Measurements from ENCODE around the gene IRF4.
A peak's percentile ranks its signal among the peaks of the same experiment; 100 is the strongest.

IRF4 gene

DNA sequence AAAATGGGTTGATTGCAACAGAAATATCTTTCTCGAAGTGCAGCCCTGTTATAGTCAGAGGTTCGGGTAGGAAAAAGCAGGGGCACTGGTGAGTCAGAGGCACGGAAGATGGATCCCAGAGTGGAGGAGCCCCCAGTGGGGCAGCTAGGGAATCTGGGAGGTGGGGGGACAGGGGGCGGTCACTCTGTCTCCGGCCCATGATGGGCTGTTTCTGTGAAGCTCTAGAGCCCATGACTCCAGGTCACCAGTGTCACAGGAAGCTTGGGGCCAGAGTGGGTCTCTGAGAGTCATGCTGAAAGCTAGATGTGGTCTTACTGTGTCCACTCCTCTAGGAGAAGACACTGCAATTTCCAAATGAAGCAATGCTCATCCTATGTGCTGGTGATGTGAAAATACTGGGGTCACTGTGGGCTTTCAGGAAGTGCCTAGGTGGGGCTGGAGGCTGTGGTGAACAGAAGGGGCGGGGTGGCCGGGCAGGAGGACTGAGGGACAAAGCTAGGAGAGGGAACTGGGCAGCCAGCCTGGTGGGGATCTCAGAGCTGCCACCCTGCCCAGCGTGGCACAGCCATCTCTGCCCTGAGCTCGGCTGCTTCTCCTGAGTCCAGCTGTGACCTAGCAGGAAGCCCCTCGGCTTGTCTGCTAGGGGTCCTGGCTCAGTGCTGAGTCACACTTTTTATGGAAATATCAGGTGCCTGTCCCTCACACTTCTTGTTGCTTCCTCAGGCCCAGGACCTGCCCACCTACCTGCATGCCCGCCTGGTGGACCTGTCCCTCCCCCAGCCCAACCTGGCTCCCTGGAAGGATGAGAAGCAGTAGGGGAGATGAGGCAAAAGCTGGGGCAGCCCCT, 54.2 kb downstream of the IRF4 start:
- no peak for DNase-seq

DNA sequence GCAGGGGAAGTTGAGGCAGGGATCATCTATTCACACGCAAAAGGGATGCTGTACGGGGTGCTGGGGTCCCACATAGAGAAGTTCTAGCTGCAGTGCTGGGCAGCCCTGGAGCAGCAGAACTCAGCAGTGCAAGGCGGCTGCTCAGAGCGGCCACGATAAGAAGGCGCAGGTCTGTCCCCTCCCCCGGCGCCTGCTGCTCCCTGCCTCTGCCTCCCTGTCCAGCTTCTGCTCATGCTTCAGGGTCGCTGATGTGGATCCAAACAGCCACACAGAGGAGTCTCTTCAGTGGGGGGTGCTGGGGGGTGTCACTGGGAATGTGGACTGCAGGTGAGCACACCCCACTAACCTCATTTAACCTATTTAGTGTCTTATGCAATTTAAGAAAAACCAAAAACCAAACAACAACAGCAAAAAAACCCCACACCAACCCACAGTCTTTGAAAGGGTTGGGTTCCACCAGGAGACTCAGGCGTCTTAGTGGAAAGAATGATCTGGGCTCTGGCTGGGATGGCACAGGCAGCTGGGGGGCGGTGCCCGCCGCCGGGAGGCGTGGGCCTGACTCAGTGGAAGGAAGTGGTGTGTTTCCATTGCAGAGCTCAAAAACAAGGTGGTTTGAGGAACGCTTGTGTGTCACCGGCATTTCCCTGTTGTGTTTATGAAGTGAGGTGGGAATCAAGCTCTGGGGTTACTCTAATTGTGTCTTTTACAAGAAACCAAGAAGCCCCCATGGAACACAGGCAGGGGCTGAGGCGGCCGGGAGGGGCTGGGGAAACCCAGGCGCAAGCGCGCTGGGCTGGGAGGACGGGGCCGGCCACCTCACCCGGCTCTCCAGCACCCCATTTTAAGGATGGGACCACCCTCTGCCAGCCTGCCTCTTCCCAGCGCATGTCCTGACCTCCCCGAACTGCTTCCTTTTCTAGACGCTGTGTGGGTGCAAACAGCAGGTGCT, 55.1 kb downstream of the IRF4 start:
- DNase-seq, result no peak

DNA sequence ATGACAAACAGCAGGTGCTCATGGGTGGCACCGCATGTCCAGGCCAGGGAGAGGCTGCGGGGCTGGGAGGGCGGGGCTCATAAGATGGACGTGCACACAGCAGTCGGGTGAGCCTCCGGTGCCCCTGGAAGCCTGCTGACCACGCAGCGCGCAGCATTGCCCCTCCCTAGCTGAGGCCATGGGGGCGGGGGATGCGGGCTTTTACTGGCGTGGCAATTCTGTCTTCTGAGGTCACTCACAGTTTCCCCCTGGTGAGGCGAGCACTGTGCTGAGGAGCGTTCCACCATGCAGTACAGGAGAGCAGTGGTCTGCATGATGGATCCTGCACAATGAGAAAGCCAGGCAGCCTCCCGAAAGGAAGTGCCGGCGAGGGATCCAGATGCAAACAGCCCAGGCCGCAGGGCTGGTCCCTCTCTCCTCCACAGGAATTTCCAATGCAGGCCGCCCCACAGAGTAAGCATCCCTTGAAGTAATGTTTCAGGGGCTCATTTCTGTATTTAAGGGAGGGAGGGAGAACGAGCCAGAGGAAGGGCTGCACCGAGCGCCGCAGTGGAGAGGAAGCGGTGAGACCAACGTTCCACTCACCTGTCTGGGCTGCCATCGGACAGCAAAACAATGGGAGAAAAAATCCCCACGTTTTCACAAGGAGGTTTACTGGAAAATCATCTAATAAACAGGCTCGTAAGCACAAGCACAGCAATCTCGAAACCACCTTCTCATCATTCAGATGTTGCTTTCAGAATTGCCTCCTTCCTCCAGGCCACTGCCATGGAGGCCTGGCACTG, 56.0 kb downstream of the IRF4 start:
- peak; percentile 22 for DNase-seq

DNA sequence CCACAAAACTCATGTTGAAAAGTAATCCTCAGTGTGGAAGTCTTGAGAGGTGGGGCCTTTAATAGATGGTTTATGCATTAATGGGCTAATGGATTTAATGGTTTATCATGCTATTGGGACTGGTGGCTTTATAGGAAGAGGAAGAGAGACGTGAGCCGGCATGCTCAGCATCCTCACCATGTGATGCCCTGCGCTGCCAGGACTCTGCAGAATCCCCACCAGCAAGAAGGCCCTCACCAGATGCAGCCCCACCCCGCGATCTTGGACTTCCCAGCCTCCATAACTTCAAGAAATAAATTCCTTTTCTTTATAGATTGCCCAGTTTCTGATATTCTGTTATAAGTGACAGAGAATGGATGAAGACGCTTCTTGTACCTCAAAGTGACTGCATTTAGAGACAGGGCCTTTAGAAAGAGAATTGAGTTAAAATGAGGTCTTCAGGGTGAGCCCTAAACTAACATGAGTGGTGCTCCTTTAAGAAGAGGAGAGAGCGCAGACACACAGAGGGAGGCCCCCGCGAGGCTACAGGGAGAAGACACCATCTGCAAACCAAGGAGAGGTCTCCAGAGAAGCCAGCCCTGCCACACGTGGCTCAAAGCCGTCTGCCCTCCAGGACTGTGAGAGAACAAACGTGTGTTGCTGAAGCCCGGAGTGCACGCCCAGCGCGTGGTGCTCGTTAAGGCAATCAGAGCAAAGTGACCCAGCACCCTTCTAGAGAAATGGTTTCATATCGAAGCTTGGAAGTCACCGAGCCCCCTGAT, 56.9 kb downstream of the IRF4 start:
- DNase-seq, result peak; percentile 31

DNA sequence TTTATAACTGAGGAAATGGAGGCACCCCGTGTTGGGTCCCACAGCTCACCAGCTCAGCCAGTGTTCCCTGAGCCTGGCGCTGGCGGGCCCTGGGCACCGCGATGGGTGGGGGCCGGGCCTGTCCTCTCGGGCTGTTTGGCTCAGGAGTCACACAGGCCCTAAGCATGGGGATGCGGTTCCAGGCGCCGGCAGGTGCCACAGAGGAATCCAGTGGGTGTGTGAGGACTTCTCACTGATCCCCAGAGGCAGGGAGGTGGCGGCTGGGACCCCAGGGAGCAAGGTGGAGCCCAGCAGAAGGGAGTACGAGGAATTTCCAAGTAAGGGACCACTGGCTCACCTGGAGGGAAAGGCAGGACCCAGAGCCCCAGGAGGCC, 57.5 kb downstream of the IRF4 start:
- DNase-seq, result peak; percentile 2

DNA sequence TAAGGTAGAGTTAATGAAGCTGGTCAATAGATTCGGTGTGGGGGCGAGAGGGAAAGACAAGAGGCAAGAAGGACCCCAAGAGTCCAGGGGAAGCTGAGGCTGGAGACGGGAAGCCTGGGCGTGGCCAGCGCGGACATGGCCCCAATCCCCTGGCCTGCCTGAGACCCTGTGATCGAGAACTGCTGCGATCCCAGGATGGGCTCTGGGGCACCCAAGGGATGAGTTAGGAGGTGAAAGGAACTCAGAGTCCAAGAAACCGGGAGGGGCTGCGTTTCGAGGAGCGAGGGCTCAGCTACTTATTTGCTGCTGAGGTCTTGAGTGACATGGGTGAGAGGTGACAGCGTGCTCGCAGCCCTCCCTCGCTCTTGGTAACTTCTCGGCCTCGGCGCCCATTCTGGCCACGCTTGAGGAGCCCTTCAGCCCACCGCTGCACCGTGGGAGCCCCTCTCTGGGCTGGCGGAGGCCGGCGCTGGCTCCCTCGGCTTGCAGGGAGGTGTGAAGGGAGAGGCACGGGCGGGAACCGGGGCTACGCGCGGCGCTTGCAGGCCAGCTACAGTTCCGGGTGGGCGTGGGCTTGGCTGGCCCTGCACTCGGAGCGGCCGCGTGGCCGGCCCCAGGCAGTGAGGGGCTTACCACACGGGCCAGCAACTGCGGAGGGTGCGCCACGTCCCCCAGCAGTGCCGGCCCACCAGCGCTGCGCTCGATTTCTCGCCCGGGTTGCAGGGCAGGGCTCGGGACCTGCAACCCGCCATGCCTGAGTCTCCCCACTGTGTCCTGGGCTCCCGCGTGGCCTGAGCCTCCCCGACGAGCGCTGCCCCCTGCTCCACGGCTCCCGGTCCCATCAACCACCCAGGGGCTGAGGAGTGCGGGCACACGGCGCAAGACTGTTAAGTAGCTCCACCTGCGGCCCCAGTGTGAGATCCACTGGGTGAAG, 58.2 kb downstream of the IRF4 start:
- DNase-seq, result peak; percentile 22

DNA sequence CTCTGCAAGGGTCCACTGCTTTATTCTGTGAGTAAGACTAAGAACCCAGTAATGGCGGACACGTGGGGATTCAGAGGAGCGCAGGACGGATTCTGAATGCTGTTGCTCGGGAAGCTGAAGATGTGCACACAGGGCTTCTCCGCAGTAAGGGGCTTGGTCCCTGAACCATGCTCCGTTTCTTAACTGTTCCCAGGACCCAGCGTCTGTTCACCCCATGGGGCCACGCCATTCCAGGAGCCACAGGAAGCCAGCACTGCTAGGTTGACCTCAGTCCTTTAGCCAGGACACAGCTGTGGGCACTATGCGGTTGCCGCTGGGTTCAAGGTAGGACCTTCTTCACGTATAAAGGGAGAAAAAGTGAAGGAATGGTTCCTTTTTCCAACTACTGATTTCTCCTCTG, 59.8 kb downstream of the IRF4 start:
- DNase-seq, result no peak

DNA sequence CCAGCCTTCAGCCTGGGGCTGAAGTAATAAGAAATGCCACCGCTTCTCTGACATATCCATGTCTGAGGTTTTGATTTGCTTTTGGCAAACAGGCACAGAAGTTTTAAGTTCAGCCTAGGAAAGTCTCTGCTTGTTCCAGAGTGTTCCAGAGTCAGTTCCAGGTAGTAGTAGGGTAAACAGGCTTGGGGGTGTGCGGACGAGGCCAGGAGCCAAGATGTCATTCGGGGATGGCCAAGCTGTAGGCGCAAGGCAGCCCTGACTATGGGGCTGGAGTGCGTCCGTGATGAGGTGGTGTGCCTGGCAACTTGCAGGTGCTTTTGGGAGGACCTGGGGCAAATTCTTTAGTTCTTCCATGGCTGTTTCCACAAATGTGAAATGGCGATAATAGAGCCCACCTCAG, 60.3 kb downstream of the IRF4 start:
- no peak for DNase-seq

DNA sequence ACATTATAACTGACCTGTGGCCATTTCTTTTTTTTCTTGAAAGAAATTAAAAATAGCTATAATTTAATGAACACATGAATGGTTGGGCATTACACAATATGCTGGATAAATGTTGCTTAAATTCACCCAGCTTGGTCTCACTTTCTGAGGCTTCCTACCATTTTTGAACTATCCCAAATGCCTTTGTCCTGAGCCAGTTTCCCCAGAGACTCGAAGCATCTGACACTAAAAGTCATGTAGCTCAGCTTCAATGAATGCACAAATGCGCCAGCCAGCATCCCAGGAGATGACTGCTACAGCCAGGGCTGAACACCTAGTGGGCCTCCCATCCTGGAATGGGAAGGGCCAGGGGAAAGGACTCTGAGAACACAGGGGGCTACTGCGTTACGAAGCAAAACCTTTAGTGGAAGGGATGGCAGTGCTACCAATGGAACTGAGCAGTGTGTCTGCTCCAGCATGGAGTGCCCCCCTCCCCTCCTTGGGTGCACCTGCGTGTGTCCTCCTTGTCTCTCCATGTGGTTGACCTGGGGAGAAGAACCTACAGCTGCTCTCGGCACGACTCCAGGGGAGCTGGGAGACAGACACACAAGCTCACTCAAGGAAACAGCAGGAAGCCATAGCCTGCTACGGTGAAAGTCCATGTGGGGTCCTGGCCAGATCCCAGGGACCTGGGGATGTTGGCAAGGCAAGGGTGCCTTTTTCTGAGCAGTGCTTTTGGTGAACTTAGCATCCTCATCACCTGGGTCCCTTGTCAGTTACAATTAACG, 60.9 kb downstream of the IRF4 start:
- no peak for DNase-seq

DNA sequence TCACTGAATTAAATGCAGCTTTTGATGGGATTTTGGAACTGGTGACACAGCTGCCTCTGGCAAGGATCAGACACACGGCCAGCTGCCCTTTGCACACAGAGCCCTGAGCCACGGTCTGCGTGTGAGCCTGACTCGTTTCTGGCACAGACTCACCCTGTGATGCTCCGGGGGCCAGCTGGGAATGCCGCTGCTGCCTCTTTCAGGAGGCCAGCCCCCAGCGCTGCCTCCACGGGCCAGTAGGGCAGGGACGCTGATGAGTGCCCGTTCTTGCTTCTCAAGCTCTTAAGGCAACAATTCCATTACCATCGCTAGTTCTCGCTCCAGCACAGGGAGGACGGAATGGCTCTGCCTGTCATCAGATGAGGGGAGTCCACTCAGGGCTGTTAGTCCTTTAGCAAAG, 61.6 kb downstream of the IRF4 start:
- DNase-seq, result peak; percentile 76

DNA sequence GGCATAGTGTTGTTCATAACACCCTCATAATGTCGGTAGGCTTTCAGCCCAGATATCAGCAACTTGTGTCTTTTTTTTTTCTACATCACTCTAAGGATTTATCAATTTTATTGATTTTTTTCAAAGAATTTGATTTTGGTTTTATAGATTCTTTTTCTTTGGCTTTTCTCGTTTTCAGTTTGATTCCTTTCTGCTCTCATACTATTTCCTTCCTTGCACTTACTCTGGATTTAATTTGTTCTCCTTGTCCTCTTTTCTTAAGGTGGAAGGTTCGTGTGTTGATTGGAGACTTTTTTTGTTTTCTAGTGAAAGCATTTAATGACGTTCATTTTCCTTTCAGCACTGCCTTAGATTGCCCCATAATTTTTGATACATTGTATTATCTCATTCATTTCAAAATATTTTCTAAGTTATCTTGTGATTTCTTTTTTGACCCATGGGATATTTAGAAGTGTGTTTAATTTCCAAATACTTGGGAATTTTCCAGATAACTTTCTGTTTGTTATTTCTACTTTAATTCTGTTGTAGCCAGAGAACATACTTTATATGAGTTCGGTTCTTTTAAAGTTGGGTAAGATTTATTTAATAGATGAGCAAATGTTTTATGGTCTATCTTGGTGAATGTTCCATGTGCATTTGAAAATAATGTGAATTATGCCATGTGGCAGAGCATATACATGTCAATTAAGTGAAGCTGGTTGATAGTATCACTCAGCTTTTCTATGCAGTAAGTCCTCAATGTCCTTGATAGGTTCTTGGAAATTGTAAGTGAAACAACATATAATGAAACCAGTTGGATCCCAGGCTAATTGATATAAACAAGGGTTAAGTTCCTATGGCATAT, 62.8 kb downstream of the IRF4 start:
- no peak for DNase-seq

DNA sequence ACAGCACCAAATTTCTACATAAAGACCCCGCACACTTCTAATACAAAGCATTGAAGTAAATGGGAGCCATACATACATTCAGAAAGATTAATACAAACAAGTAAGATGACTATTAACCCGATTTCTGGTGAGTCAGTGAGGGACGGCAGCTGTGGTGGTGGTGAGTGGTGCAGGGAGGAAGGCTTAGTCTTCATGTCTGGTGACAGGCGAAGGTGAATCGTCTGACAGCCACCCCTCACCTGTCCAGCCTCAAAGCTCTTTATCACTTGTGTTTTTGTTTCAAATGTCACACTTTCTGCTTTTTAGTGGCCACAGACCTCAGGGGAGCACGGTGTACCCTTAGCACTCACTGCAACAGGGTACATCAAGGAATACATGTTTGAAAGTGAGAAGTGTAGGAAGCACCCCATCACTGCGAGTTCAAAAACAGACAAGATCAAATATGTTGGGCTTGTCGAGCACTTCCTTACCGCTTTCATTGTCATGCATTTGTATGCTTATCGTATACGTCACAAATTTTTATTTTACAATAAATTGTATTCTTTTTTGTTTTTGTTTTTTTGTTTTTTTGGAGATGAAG, 63.5 kb downstream of the IRF4 start:
- no peak for DNase-seq

DNA sequence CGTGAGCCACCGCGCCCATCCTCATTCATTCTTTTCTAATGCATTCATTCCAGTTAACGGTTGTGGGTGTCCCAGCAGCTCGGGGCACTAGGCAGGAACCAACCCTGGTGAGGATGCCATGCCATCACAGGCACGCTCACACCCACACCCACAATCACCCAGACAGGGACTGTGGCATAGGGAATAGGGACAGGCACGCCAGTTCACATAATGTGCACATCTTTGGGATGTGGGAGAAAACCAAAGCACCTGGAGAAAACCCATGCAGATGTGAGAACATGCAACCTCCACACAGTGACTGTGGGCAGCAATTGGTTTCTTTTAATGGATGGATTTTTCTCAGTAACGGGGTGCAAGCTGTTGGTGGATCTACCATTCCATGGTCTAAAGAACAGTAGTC, 64.3 kb downstream of the IRF4 start:
- DNase-seq, result no peak

DNA sequence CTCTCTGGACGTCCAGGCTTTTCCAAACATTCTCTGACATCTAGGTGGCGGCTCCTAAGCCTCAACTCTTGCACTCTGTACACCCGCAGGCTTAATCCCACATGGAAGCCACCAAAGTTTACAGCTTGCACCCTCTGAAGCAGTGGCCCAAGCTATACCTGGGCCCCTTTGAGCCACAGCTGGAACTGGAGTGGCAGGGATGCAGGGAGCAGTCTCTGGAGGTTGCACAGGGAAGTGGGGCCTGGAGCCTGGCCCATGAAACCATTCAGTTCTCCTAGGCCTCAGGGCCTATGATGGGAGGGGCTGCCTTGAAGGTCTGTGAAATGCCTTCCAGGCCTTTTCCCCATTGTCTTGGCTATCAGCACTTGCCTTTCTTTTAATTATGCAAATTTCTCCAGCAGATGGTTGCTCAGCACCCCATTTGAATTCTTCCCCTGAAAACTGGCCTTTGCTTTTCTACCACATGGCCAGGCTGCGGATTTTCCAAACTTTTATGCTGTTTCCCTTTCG, 64.9 kb downstream of the IRF4 start:
- no peak for DNase-seq

DNA sequence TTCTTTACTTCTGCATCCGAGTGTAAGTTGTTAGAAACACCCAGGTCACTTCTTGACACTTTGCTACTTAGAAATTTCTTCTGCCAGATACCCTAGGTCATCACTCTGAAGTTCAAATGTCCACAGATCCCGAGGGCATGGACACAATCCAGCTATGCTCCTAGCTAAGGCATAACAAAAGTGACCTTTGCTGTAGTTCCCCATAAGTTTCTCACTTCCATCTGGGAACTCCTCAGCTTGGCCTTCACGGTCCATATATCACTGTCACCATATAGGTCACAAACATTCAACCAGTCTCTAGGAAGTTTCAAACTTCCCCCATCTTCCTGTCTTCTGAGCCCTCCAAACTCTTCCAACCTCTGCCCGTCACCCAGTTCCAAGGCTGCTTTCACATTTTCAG, 65.3 kb downstream of the IRF4 start:
- DNase-seq, result no peak
